Measurements from ENCODE around the gene NOL9.

The NOL9 gene

GRCh38 chr1:6486433-6487011 lies 67.8 kb downstream of the NOL9 start:
- DNase-seq, result peak; percentile 88

- no peak for DNase-seq
Measured at GRCh38 chr1:6485168-6486101, 68.9 kb downstream of the NOL9 start.

GRCh38 chr1:6484826-6485167 lies 69.5 kb downstream of the NOL9 start:
- no peak for DNase-seq

DNA sequence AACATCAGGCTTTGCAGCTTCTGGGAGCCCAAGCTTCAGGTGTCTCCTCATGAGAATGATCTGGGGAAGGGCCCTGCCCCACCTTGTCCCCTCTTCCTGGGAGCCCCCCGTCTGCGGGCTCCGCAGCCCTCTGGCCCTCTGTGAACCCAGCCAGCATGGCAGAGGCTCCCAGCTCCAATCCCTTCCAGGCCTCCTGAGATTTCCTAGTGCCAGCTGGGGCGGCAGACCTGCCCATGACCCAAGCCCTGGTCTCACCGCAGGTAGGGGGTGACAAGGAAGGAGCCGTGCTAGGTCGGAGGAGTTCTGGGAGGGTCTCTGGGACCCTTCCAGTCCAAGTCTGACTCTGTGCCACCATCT lies 70.6 kb downstream of the NOL9 start:
- DNase-seq, result no peak

GRCh38 chr1:6483017-6483760 lies 71.1 kb downstream of the NOL9 start:
- DNase-seq, result peak; percentile 45

DNA sequence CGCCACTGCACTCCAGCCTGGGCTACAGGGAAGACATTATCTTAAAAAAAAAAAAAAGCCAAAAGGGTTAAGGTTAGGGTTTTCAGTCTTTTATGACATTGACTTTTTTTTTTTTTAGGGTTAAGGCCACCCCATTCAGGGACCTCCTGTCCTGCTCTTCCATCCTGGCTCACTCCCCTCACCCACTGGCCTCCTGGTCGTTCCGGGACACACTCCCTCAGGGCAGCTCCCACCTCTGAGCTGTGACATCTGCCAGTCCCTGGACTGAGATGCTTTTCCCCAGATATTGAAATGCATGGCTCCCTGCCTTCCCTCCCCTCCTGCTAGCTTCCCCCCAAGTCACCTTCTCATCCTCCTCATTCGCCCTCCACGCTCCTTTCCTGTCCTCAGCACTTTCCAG lies 72.5 kb downstream of the NOL9 start:
- DNase-seq, result no peak

- DNase-seq, result no peak
Measured at GRCh38 chr1:6477039-6477820, 77.1 kb downstream of the NOL9 start.

DNA sequence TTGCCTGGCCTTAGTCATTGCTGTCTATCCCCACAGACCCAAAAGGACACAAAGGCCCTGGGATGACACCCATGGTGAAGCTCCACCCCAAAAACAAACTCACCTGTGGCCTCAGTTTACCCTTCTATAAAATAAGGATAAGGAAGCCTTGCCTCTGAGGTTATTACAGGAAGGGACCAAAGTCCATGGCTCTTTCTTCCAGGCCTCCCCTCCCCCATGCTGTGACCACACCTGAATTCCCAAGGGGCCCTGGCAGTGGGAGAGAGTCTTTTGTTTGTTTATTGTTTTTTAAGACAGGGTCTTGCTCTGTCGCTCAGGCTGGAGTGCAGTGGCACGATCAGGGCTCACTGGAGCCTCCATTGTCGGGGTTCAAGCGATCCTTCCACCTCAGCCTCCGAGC lies 77.8 kb downstream of the NOL9 start:
- DNase-seq, result no peak

DNA sequence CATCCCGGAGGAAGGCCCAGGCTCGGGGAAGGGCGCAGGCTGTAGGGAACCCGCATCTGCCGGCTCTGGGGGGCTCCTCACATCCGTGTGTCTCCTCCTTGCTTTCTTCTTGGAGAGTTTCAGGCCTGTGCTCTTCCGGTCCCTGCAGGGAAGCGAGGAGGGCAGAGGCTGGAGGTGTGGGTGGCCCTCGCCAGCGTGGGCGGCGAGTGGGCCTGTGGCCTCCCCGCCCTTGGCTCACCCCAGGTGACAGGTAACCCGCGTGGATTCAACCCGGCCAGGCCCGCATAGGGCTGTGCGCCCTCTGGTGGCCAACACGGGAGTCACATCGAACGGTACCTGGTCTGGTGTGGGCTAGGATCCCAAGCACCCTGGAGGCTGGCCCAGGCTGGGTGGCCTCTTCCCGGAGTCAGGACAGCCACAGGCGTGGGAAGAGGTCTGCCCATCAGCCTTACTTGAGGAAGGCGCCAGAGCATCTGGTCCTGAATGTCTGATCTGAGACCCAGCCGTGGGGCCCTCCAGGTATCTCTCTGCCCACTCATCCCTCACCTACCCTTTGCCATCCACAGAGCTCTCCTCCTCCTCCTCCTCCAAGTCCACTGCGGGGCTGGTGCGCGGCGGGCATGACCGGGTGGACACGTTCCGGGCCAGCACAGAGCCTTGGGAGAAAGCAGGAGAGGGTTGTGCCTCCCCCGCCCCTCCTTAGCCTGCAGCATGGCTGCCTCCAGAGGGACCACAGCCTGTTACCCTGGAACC lies 78.8 kb downstream of the NOL9 start:
- DNase-seq, result peak; percentile 74

DNA sequence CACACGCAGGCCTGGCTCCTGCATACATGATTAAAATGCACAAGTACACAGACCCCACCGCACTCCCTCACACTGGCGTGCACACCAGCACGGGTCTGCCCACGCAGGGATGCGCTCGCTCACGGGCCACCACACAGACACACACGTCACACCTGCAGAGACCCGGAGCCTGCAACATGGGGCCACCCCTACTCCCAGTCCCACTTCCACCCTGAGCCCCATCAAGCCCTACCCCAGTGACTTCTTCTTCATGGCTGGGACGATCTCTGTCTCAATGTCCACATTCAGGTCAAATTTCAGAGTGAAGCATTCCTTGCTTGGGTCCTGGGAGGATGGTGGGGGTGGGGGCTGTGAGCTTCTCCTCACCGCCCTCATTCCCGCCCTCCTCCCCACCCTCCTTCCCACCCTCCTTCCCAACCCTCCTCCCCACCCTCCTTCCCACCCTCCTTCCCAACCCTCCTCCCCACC lies 79.5 kb downstream of the NOL9 start:
- no peak for DNase-seq

- DNase-seq, result peak; percentile 92
Measured at GRCh38 chr1:6473974-6474814, 80.1 kb downstream of the NOL9 start.

GRCh38 chr1:6473156-6473555 lies 81.2 kb downstream of the NOL9 start:
- no peak for DNase-seq

- DNase-seq, result no peak
Measured at GRCh38 chr1:6472391-6472790, 81.9 kb downstream of the NOL9 start.

DNA sequence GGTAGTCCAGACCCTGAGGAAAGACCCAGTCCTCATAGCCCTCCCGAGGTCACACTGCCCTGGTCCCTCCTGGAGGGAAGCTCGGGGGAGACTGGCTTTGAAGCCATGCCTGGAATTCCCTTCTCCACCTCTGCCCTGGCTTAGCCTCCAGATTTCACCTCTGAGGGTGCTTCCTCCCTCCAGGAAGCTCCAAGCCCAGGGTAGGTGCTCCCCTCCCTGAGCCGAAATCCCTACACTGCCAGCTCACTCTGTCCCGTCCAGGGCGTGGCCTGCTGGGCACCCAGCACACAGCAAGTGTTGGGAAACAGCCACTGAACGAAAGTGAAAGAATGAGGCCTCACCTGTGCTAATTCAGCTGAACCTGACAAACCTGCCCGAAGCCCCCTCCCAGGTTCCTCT lies 82.3 kb downstream of the NOL9 start:
- DNase-seq, result no peak

Measured in NCI-H345 (cell line).